HEK293T (cell line): Measurements from ENCODE around the gene CYB5R4.
"Not testable (repeated sequence)": the region's sequence is repeated elsewhere in the genome, so short reads cannot be mapped to it uniquely, and the experiment has no call there.

Experiments used
- BHLHE40 ChIP-seq: fragments of 450-650 bp; IDR thresholded peaks from 2 replicates; pipeline ENCODE4 v1.6.1; 2016; ENCODE audit warnings: mild to moderate bottlenecking, moderate library complexity, borderline replicate concordance
- CTBP1 ChIP-seq: fragments of 450-650 bp; IDR thresholded peaks from 2 replicates; pipeline ENCODE4 v1.6.1; 2016; ENCODE audit warnings: borderline replicate concordance
- FOXK2 ChIP-seq: fragments of 450-650 bp; IDR thresholded peaks from 2 replicates; pipeline ENCODE4 v1.6.1; 2016; ENCODE audit warnings: mild to moderate bottlenecking
- HDGF ChIP-seq: fragments of 450-650 bp; IDR thresholded peaks from 2 replicates; pipeline ENCODE4 v1.6.1; 2017; ENCODE audit warnings: antibody characterized with exemption, borderline replicate concordance
- LEF1 ChIP-seq: fragments of 450-650 bp; IDR thresholded peaks from 2 replicates; pipeline ENCODE4 v1.6.1; 2017; ENCODE audit warnings: mild to moderate bottlenecking, borderline replicate concordance
- PKNOX1 ChIP-seq: fragments of 450-650 bp; IDR thresholded peaks from 2 replicates; pipeline ENCODE4 v1.6.1; 2016
- SP1 ChIP-seq: fragments of 450-650 bp; IDR thresholded peaks from 2 replicates; pipeline ENCODE4 v1.6.1; 2017

DNA sequence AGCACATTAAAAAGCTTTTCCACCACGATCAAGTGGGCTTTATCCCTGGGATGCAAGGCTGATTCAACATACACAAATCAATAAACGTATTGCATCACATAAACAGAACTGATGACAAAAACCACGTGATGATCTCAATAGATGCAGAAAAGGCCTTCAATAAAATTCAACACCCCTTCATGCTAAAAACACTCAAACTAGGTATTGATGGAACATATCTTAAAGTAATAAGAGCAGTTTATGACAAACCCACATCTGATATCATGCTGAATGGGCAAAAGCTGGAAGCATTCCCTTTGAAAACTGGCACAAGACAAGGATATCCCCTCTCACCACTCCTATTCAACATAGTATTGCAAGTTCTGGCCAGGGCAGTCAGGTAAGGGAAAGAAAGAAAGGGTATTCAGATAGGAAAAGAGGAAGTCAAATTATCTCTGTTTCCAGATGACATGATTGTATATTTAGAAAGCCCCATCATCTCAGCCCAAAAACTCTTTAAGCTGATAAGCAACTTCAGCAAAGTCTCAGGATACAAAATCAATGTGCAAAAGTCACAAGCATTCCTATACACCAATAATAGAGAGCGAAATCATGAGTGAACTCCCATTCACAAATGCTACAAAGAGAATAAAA, 86.8 kb downstream of the CYB5R4 start:
- TF ChIP-seq CTBP1, PKNOX1, HDGF, LEF1, BHLHE40, SP1, FOXK2: not testable (repeated sequence)
